Articular chondrocyte of knee joint (primary cell): ENCODE measurements around the gene ATG16L1. TPM values are rescaled to one million over a fixed set of nuclear protein-coding genes. Genes with fewer than 3 reads are reported as not detected.

Source experiments
- small RNA-seq: library from RNA; depleted of rRNA; stranded (forward); fragments of <200 nt; gene quantifications from one replicate; pipeline ENCODE3, GENCODE V24; 2012
- total RNA-seq: library from RNA; depleted of rRNA; stranded (reverse); fragments of >200 nt; gene quantifications from 2 replicates; pipeline ENCODE4 v1.2.3, GENCODE V29; 2012

ATG16L1 gene
- 25.1 and 29.5 TPM in 2 replicates for total RNA-seq

DNA sequence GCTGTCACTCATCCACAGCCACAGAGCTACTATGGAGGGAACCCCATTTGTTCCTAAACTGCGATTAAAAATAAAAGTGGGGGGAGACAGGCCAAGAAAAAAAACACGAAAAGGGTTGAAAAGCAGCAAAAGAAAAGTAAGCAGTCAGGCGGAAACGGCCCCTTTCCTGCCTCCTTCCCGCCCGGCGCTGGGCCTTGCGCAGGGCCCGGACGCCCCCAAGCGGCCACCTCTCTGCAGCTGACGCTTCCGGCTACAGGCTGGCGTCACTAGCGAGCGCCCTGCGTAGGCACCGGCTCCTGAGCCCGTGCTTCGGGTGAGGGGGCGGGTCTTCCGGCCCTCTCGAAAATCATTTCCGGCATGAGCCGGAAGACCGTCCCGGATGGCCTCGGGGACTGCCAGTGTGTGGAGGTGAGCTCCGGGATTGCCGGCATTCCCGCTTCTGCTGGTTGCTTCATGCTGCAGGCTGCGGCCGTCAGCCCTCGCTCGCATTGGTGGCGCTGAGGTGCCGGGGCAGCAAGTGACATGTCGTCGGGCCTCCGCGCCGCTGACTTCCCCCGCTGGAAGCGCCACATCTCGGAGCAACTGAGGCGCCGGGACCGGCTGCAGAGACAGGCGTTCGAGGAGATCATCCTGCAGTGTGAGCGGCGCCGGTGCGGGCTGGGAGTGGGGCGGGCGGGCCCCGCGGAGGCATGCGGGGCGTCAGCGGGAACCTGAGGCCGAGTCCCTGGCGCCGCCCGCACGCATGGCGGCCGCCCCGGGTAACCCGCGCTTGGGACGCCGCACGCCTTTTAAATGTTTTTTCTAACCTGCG is at the start of gene ATG16L1:
Gene ATG16L1 (plus strand): TSS at position 368 of the 811 bp plus-strand sequence. CDS start 155 bp downstream, at position 523.

DNA sequence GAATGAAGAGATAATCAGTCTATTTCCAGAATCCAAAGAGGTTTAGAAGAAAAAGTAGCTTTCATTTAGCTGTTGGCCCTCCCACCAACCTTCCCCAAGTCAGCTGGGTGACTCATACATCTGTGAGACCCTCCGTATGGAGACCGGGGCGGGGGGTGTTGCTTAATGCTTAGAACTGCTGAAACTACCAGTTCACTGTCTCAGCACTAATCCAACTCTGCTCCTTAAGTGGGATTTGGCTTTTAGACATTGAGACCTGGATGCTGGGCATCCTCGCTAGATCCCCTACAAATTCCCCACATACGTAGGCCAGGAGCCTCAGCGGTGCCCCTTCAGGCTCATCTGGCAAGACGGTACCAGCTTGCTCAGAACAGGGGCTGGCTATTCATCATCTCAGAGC is 56.1 kb downstream of the ATG16L1 start, which contains the start of gene SAG:
Gene SAG (plus strand): TSS at position 252 of the 400 bp plus-strand sequence. CDS start 1,374 bp downstream, outside the sequence.

Small RNAs within 50 kb of the gene (small RNA-seq; reads per million reads assigned to genes)
- gene RN7SL32P, result not detected
- 31.2 reads per million, percentile 96 among the genes with 10 or more reads in this experiment for gene SCARNA5
- 8.7 reads per million, percentile 93 among the genes with 10 or more reads in this experiment for gene SCARNA6

Other genes starting within 250 kb of the ATG16L1 start
- gene NGEF, start 238.4 kb upstream of the ATG16L1 start, total RNA-seq, result 8.4 and 9.9 TPM in 2 replicates
- not detected in 2 replicates for gene NEU2, start 219.0 kb upstream of the ATG16L1 start, total RNA-seq
- gene INPP5D, start 191.3 kb upstream of the ATG16L1 start, total RNA-seq, result 0.13 and 0.22 TPM in 2 replicates
- not detected in 2 replicates for gene SAG, start 56.1 kb downstream of the ATG16L1 start, total RNA-seq
- gene DGKD, start 102.8 kb downstream of the ATG16L1 start, total RNA-seq, result 12.6 and 23.3 TPM in 2 replicates